Heart right ventricle (tissue), 16 donors: ENCODE results near the gene SKA3. TPM values are rescaled to one million over a fixed set of nuclear protein-coding genes. Genes with fewer than 3 reads are reported as not detected.
"Not testable (repeated sequence)": the region's sequence is repeated elsewhere in the genome, so short reads cannot be mapped to it uniquely, and the experiment has no call there.

Source experiments
- ATAC-seq, 8 donors: fragments of 200-7000 bp; cut with Tn5 transposase; one replicate each; pipeline ENCODE4 v1.9.1; 2020; ENCODE audit warnings: mild to moderate bottlenecking in 8 of 8, moderate library complexity in 8 of 8, moderate number of reproducible peaks in 1 of 8
- DNase-seq, 2 donors: peaks; one replicate each; pipeline ENCODE4 v3.0.0-alpha.2; 2020
- H3K27ac ChIP-seq, 10 donors: fragments of 200-600 bp; sonication (generic) in 2 of 10; one replicate each; pipeline versions ENCODE4 v1.5.0 to v1.8.0; 2020 to 2022; ENCODE audit warnings: mild to moderate bottlenecking in 3 of 10
- H3K27me3 ChIP-seq, 7 donors: fragments of 200-600 bp; one replicate each; pipeline ENCODE4 v1.8.0; 2021 to 2022; ENCODE audit warnings: mild to moderate bottlenecking in 2 of 7
- H3K36me3 ChIP-seq, 9 donors: fragments of 200-600 bp; sonication (generic) in 1 of 9; one replicate each; pipeline versions ENCODE4 v1.5.0 to v1.8.0; 2020 to 2022; ENCODE audit warnings: mild to moderate bottlenecking in 2 of 9
- H3K4me1 ChIP-seq, 9 donors: fragments of 200-600 bp; sonication (generic) in 1 of 9; one replicate each; pipeline versions ENCODE4 v1.5.0 to v1.8.0; 2020 to 2022; ENCODE audit warnings: mild to moderate bottlenecking in 4 of 9
- H3K4me3 ChIP-seq, 10 donors: fragments of 200-600 bp; sonication (generic) in 2 of 10; one replicate each; pipeline versions ENCODE4 v1.5.0 to v1.8.0; 2020 to 2022; ENCODE audit warnings: mild to moderate bottlenecking in 7 of 10, moderate library complexity in 2 of 10
- H3K9me3 ChIP-seq, 11 donors: fragments of 200-600 bp in 10 of 11; sonication (generic) in 2 of 11; one replicate each; pipeline versions ENCODE4 v1.5.0 to v1.8.0; 2013 to 2022; ENCODE audit warnings: mild to moderate bottlenecking in 2 of 11, control low read depth in 1 of 11, moderate library complexity in 1 of 11
- WGBS, 2 donors: extraction: QIAGEN DNeasy Blood & Tissue Kit; methylation state at CpG; one replicate each; pipeline ENCODE4 v1.1.7; 2013; ENCODE audit warnings: inconsistent platforms in 1 of 2; 5-methylcytosine and 5-hydroxymethylcytosine counted together
- intact Hi-C, 10 donors: fragments of 100-400 bp; cut with DNase I; formaldehyde crosslinking; loops; one replicate each; pipeline versions ENCODE4 v1.11.1 to v1.14.2; 2022
- polyA plus RNA-seq, 2 donors: library from polyadenylated mRNA; stranded (reverse); fragments of 200-250 nt; gene quantifications; one replicate each; pipeline ENCODE4 v1.2.3, GENCODE V29; 2013
- total RNA-seq, 10 donors: library from RNA; stranded (reverse); fragmentation: NEBNext Ultra II Directional in 3 of 10; extraction: Animal tissue kit (Norgen Biotek cat#: 25700) in 3 of 10; gene quantifications; one replicate each; pipeline versions ENCODE4 v1.2.1 to v1.2.4, GENCODE V29; 2021 to 2023
- TF ChIP-seq, protein P1 (sequence below), 9 donors: fragments of 200-600 bp; sonication (generic) in 2 of 9; IDR thresholded peaks; one replicate each; pipeline versions ENCODE4 v1.5.0 to v1.8.0; 2021 to 2022; ENCODE audit warnings: antibody characterized with exemption in 9 of 9, mild to moderate bottlenecking in 5 of 9, moderate library complexity in 1 of 9
- donor health status: Arrhythmogenic right ventricular cardiomyopathy.
- donor health status: ischemic (EF 13 %, LVEDD 7.1; RV severe dilation, severe dysfunction).
- donor health status: healthy with polysubstance abuse.
- donor health status: DM: no; HTN: yes; CAD: no.
- donor health status: DM: no; HTN: no; CAD: no.
- donor health status: ischemic (EF 25% LVEDD 6.9; RV normal size, moderate dysfunction).
- donor health status: ischemic (EF 25% LVEDD 5.7; RV mildly dilated, moderate dysfunction).
- donor health status: healthy.
- donor health status: DM: yes; HTN: yes; CAD: no.
- donor health status: Ischemic cardiomyopathy.
- donor health status: ischemic (EF 35%, LVEDD 5.7; RV mildly dilated, moderate dysfunction).
- donor health status: nonischemic (EF 11% LVEDD 7.7; RV severe dilation, severe dysfunction).
- donor health status: DM: yes; HTN: yes; CAD: no.
- donor health status: PGD.
- donor health status: ischemic (EF 29% LVEDD 5.4; RV normal size, mild dysfunction).
- donor health status: nonischemic (EF 23%, LVEDD 6.1; RV moderate dilation, normal function).

SKA3 gene
- total and polyA plus RNA-seq, 12 donors: 0.06 to 1.8 (median 0.21) TPM; not detected in 1

DNA sequence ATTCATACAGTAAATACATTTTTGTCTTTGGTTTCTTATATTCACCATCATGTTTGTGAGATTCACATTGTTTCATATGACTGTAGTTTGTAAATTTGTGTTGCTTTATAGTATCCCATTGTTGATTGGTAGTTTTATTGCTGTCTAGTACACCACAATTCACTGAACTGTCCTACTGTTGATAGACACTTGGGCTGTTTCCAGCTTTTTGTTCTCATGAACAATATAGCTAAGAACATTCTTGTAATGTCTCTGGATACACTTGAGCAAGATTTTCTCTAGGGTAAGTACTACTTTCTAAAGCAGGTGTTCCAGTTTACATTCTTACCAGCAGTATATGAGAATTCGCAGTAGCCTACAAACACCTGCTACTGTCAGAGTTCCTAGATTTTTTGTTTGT, 37.8 kb downstream of the SKA3 start:
- TF ChIP-seq, protein P1, sequence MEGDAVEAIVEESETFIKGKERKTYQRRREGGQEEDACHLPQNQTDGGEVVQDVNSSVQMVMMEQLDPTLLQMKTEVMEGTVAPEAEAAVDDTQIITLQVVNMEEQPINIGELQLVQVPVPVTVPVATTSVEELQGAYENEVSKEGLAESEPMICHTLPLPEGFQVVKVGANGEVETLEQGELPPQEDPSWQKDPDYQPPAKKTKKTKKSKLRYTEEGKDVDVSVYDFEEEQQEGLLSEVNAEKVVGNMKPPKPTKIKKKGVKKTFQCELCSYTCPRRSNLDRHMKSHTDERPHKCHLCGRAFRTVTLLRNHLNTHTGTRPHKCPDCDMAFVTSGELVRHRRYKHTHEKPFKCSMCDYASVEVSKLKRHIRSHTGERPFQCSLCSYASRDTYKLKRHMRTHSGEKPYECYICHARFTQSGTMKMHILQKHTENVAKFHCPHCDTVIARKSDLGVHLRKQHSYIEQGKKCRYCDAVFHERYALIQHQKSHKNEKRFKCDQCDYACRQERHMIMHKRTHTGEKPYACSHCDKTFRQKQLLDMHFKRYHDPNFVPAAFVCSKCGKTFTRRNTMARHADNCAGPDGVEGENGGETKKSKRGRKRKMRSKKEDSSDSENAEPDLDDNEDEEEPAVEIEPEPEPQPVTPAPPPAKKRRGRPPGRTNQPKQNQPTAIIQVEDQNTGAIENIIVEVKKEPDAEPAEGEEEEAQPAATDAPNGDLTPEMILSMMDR (IDR thresholded peaks at IDR 0.05): no peak
- no peak overlapping the region for H3K27ac ChIP-seq
- no peaks in the 10 kb centered on the region for H3K9me3 ChIP-seq
- no peak overlapping the region for H3K4me3 ChIP-seq
- peaks cover 0 to 16% (median 6%) of the 10 kb centered on the region in 9 donors for H3K36me3 ChIP-seq
- no peak for DNase-seq
- H3K4me1 ChIP-seq: peaks cover 12 to 33% (median 26%) of the 10 kb centered on the region in 9 donors
- H3K27me3 ChIP-seq: no peaks in the 10 kb centered on the region
- 92 to 100% methylated on average over 1 of the region's 1 CpG for WGBS, 2 donors
- intact Hi-C loops: loop anchor here in 3 of 10 donors (5.0 to 10.0 kb wide), 2 partner anchors 194 to 196 kb away; no protein-coding TSS in a partner anchor
- ATAC-seq: no peak

DNA sequence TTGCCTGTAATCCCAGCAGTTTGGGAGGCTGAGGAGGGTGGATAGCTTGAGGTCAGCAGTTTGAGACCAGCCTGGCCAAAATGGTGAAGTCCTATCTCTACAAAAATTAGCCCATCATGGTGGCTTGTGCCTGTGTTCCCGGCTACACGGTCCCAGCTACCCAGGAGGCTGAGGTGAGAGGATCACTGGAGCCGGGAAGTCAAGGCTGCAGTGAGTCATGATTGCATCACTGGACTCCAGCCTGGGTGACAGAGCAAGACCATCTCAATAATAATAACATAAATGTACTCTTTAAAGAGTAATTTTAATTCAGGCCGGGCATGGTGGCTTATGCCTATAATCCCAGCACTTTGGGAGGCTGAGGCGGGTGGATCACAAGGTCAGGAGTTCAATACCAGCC, 38.7 kb downstream of the SKA3 start:
- Histone ChIP-seq H3K27me3 (no peaks in the 10 kb centered on the region), H3K36me3 (peaks cover 0 to 8% (median 4%) of the 10 kb centered on the region in 9 donors), H3K9me3 (no peaks in the 10 kb centered on the region), H3K4me1 (peaks cover 11 to 24% (median 18%) of the 10 kb centered on the region in 9 donors), H3K27ac (no peak overlapping the region), H3K4me3 (no peak overlapping the region)
- TF ChIP-seq, protein P1 (IDR thresholded peaks at IDR 0.05): no peak
- intact Hi-C loops: loop anchor here in 3 of 10 donors (5.0 to 10.0 kb wide), 2 partner anchors 193 to 195 kb away; no protein-coding TSS in a partner anchor
- DNase-seq: no peak
- ATAC-seq: no peak
- 87 to 89% methylated on average over 5 of the region's 5 CpGs for WGBS, 2 donors

DNA sequence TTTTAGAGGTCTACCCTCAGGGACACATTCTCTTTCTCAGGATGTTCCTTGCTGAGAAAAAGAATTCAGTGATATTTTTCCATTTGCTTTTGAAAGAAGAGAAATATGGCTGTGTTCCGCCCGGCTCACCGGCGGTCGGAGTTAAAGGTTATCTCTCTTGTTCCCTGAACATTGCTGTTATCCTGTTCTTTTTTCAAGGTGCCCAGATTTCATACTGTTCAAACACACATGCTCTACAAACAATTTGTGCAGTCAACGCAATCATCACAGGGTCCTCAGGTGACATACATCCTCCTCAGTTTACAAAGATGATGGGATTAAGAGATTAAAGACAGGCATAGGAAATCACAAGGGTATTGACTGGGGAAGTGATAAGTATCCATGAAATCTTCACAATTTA, 40.5 kb downstream of the SKA3 start:
- not testable (repeated sequence) for H3K4me3 ChIP-seq, H3K27me3 ChIP-seq, ATAC-seq, H3K36me3 ChIP-seq, H3K9me3 ChIP-seq, H3K27ac ChIP-seq, DNase-seq, H3K4me1 ChIP-seq
- intact Hi-C loops: loop anchor here in 4 of 10 donors (2.0 to 10.0 kb wide), 3 partner anchors 191 to 194 kb away; no protein-coding TSS in a partner anchor
- WGBS, 2 donors: 78 to 81% methylated on average over 6 of the region's 6 CpGs

DNA sequence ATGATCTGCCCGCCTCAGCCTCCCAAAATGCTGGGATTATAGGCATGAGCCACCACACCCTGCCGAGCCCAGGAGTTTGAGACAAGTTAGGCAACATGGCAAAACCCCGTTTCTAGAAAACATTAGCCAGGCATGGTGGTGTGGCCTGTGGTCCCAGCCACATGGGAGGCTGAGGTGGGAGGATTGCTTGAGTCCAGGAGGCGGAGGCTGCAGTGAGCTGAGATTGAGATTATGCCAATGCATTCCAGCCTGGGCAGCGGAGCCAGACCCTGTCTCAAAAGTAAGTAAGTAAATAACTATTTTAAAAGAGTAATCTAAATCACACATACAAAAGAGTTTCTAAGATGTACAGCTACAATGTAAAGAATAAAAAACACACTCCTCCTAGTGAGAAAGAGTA, 41.9 kb downstream of the SKA3 start:
- ATAC-seq (no peak), DNase-seq (no peak)
- TF ChIP-seq, protein P1 (IDR thresholded peaks at IDR 0.05): no peak
- WGBS, 2 donors: 72 to 82% methylated on average over 5 of the region's 5 CpGs
- no peaks in the 10 kb centered on the region for H3K36me3 ChIP-seq
- peaks cover 0 to 6% (median 0%) of the 10 kb centered on the region in 7 donors for H3K27me3 ChIP-seq
- H3K27ac ChIP-seq: no peak overlapping the region
- peaks cover 0 to 4% (median 0%) of the 10 kb centered on the region in 9 donors for H3K4me1 ChIP-seq
- H3K9me3 ChIP-seq: no peaks in the 10 kb centered on the region
- H3K4me3 ChIP-seq: no peak overlapping the region
- intact Hi-C loops: loop anchor here in 6 of 10 donors (2.0 to 10.0 kb wide), 4 partner anchors 187 to 192 kb away; no protein-coding TSS in a partner anchor

DNA sequence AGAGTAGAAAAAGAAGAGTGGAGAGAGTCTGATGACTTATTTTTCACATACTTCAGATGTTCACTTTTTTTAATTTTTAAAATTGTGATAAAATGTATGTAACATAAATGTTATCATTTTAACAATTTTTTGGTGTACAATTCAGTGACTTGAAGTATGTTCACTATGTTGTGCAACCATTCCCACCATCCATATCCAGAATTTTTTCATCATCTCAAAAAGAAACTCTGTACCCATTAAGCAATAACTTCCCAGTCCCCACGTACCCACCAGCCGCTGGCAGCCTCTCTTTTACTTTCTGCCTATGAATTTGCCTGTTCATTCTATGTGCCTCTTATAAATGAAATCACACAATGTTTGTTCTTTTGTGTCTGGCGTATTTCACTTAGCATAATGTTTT, 43.3 kb downstream of the SKA3 start:
- no peaks in the 10 kb centered on the region for H3K36me3 ChIP-seq
- 80 to 89% methylated on average over 3 of the region's 3 CpGs for WGBS, 2 donors
- DNase-seq (no peak), ATAC-seq (no peak)
- no peaks in the 10 kb centered on the region for H3K4me1 ChIP-seq
- TF ChIP-seq, protein P1 (IDR thresholded peaks at IDR 0.05): no peak
- no peak overlapping the region for H3K4me3 ChIP-seq
- H3K27me3 ChIP-seq: peaks cover 0 to 6% (median 0%) of the 10 kb centered on the region in 7 donors
- H3K27ac ChIP-seq: no peak overlapping the region
- intact Hi-C loops: loop anchor here in 6 of 10 donors (2.0 to 10.0 kb wide), 4 partner anchors 186 to 191 kb away; no protein-coding TSS in a partner anchor
- H3K9me3 ChIP-seq: no peaks in the 10 kb centered on the region
